Naive thymus-derived CD4-positive, alpha-beta T cell (primary cell): ENCODE results near the gene RNF144B. TPM values are rescaled to one million over a fixed set of nuclear protein-coding genes. Genes with fewer than 3 reads are reported as not detected.

Experiments
- ATAC-seq: fragments of 150-1000 bp; cut with Tn5 transposase; 2 replicates; pipeline ENCODE4 v1.10.0; 2021; ENCODE audit warnings: mild to moderate bottlenecking, moderate library complexity
- CTCF ChIA-PET: fragments of 350-600 bp; sonication (Branson Sonifier 250); formaldehyde crosslinking; loops from one replicate; lab custom pipeline; 2021; ENCODE audit warnings: antibody characterized with exemption; lab: Charles Lee
- POLR2A ChIA-PET: fragments of 350-600 bp; sonication (Branson Sonifier 250); formaldehyde crosslinking; loops from one replicate; lab custom pipeline; 2021; ENCODE audit warnings: antibody characterized with exemption, inconsistent platforms; lab: Charles Lee
- DNase-seq, 9 donors: peaks; one replicate each; pipeline versions ENCODE4 v3.0.0 to v3.0.0-alpha.2; 2020 to 2022; ENCODE audit warnings: mixed read lengths in 1 of 9
- H3K27ac ChIP-seq: one replicate; pipeline ENCODE4 v1.7.0; 2013; ENCODE audit warnings: mild to moderate bottlenecking, low read depth, low read length, moderate library complexity
- H3K27me3 ChIP-seq, 2 donors: one replicate each; pipeline ENCODE4 v1.7.0; 2013; ENCODE audit warnings: low read length in 2 of 2, mild to moderate bottlenecking in 2 of 2, moderate library complexity in 2 of 2; ENCODE audit not compliant: control insufficient read depth in 2 of 2, insufficient read depth in 2 of 2
- H3K36me3 ChIP-seq, 3 experiments: 1 replicate in 2 of 3; 2 replicates in 1 of 3; pipeline ENCODE4 v1.7.0; 2013; ENCODE audit warnings: low read length in 3 of 3, mild to moderate bottlenecking in 3 of 3, moderate library complexity in 1 of 3; ENCODE audit not compliant: insufficient read depth in 3 of 3, control insufficient read depth in 2 of 3
- H3K4me1 ChIP-seq, 2 donors: one replicate each; pipeline ENCODE4 v1.7.0; 2013; ENCODE audit warnings: low read length in 2 of 2, mild to moderate bottlenecking in 2 of 2, moderate library complexity in 1 of 2; ENCODE audit not compliant: control insufficient read depth in 2 of 2, insufficient read depth in 2 of 2
- H3K4me3 ChIP-seq: 2 replicates; pipeline ENCODE4 v1.7.0; 2013; ENCODE audit warnings: mild to moderate bottlenecking, low read length
- H3K9me3 ChIP-seq, 3 experiments: 1 replicate in 2 of 3; 2 replicates in 1 of 3; pipeline ENCODE4 v1.7.0; 2013; ENCODE audit warnings: low read length in 3 of 3; ENCODE audit not compliant: control insufficient read depth in 2 of 3
- H3K27ac Mint-ChIP-seq, 9 donors: one replicate each; pipeline ENCODE4 v1.8.0; 2020 to 2022; ENCODE audit warnings: mixed read lengths in 9 of 9, mild to moderate bottlenecking in 8 of 9, moderate library complexity in 5 of 9, inconsistent platforms in 2 of 9
- H3K27me3 Mint-ChIP-seq, 5 donors: one replicate each; pipeline ENCODE4 v1.8.0; 2021 to 2022; ENCODE audit warnings: mixed read lengths in 5 of 5, mild to moderate bottlenecking in 1 of 5
- H3K36me3 Mint-ChIP-seq, 5 donors: one replicate each; pipeline ENCODE4 v1.8.0; 2020 to 2022; ENCODE audit warnings: mixed read lengths in 5 of 5, mild to moderate bottlenecking in 3 of 5, inconsistent platforms in 1 of 5
- H3K4me1 Mint-ChIP-seq, 7 donors: one replicate each; pipeline ENCODE4 v1.8.0; 2020 to 2022; ENCODE audit warnings: mixed read lengths in 7 of 7, mild to moderate bottlenecking in 3 of 7, inconsistent platforms in 1 of 7
- H3K4me3 Mint-ChIP-seq, 10 donors: one replicate each; pipeline ENCODE4 v1.8.0; 2020 to 2022; ENCODE audit warnings: mild to moderate bottlenecking in 10 of 10, mixed read lengths in 10 of 10, moderate library complexity in 6 of 10, inconsistent platforms in 2 of 10
- H3K9me3 Mint-ChIP-seq, 11 donors: one replicate each; pipeline ENCODE4 v1.8.0; 2020 to 2022; ENCODE audit warnings: mixed read lengths in 11 of 11, mild to moderate bottlenecking in 4 of 11, inconsistent platforms in 1 of 11, moderate library complexity in 1 of 11
- intact Hi-C, 2 donors: fragments of 100-400 bp; cut with micrococcal nuclease; formaldehyde crosslinking; loops; one replicate each; pipeline ENCODE4 v1.15.1; 2023
- polyA plus RNA-seq, 2 donors: library from polyadenylated mRNA; unstranded; fragments of 300-500 nt; fragmentation: Illumina TruSeq; gene quantifications; one replicate each; pipeline ENCODE4 v1.2.3, GENCODE V29; 2021
- total RNA-seq, 6 experiments: library from RNA in 5 of 6; stranded (reverse) in 5 of 6; gene quantifications; 1 replicate in 5 of 6; 2 replicates in 1 of 6; pipeline ENCODE4 v1.2.3 and lab custom pipeline; 2021 to 2026

Gene RNF144B
- total and polyA plus RNA-seq, 7 experiments from 2014 or later = 1.5 to 23.5 (median 7.1) TPM

DNA sequence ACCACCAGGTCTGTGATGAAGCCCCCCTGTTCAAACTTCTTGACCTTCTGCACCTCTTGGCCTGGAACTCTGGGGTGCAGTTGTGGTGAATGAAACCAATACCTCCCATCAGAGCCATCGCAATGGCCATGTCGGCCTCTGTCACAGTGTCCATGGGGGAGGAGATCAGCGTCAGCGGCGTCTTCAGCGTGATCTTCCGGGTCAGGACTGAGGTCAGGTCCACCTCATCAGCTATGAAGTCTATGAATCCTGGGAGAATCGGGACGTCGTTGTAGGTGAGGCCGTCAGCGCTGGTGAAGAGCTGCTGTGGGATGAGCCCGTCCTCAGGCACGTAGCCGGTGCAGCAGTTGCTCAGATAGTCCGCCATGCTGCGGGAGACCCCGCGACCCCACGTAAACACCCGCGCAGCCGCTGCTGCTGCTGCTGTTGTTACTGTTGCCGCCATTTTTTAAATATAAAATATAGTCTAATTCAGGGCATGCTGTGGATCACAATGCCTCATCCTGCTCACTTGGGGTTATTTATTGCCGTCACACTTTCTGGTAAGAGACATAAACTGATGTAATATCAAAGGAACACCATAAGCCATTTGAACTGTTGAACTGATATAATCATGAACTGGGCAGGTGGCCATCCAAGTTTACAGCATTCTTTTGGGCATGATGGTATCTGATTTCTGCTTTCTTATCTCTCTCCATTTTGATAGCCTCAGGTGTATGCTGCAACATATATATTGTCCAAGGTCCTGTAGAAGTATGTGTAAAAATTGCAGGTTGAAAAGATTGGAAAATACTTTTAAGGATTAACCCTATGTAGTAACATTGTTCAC is 18.7 kb upstream of the RNF144B start:
- no peak overlapping the region for H3K4me3 Mint-ChIP-seq
- H3K36me3 Mint-ChIP-seq = no peaks in the 10 kb centered on the region
- H3K27me3 ChIP-seq = no peaks in the 10 kb centered on the region
- DNase-seq (no peak), ATAC-seq (no peak)
- intact Hi-C loops = no loop called here
- peaks cover 0 to 10% (median 6%) of the 10 kb centered on the region in 5 donors for H3K27me3 Mint-ChIP-seq
- ChIA-PET POLR2A (no interaction called here), CTCF (no interaction called here)
- H3K9me3 Mint-ChIP-seq = peaks cover 0 to 6% (median 0%) of the 10 kb centered on the region in 11 donors
- H3K9me3 ChIP-seq = no peaks in the 10 kb centered on the region
- H3K27ac Mint-ChIP-seq = no peak overlapping the region
- no peaks in the 10 kb centered on the region for H3K4me1 ChIP-seq
- no peaks in the 10 kb centered on the region for H3K36me3 ChIP-seq
- no peak overlapping the region for H3K27ac ChIP-seq
- H3K4me3 ChIP-seq = no peak overlapping the region
- peaks cover 0 to 2% (median 0%) of the 10 kb centered on the region in 7 donors for H3K4me1 Mint-ChIP-seq

GRCh38 chr6:18371010-18371409 is 16.1 kb upstream of the RNF144B start:
- Histone ChIP-seq H3K27me3 (no peaks in the 10 kb centered on the region), H3K36me3 (no peaks in the 10 kb centered on the region), H3K4me3 (no peak overlapping the region), H3K27ac (no peak overlapping the region), H3K4me1 (no peaks in the 10 kb centered on the region), H3K9me3 (no peaks in the 10 kb centered on the region)
- ChIA-PET POLR2A (no interaction called here), CTCF (no interaction called here)
- ATAC-seq = no peak
- Mint-ChIP-seq H3K9me3 (peaks cover 0 to 3% (median 0%) of the 10 kb centered on the region in 11 donors), H3K4me3 (no peak overlapping the region), H3K4me1 (peaks cover 0 to 2% (median 0%) of the 10 kb centered on the region in 7 donors), H3K36me3 (no peaks in the 10 kb centered on the region), H3K27ac (no peak overlapping the region), H3K27me3 (peaks cover 0 to 14% (median 8%) of the 10 kb centered on the region in 5 donors)
- intact Hi-C loops = no loop called here
- DNase-seq = no peak

GRCh38 chr6:18371656-18372055 is 15.5 kb upstream of the RNF144B start:
- ATAC-seq = no peak

GRCh38 chr6:18380158-18380836 is 6.9 kb upstream of the RNF144B start:
- DNase-seq (no peak), ATAC-seq (no peak)
- H3K4me3 Mint-ChIP-seq = no peak overlapping the region
- H3K27ac Mint-ChIP-seq = no peak overlapping the region
- Histone ChIP-seq H3K9me3 (no peaks in the 10 kb centered on the region), H3K27ac (no peak overlapping the region), H3K4me1 (no peaks in the 10 kb centered on the region), H3K4me3 (no peak overlapping the region), H3K36me3 (no peaks in the 10 kb centered on the region), H3K27me3 (no peaks in the 10 kb centered on the region)
- H3K9me3 Mint-ChIP-seq = no peaks in the 10 kb centered on the region
- CTCF ChIA-PET = no interaction called here
- POLR2A ChIA-PET = no interaction called here
- intact Hi-C loops = loop anchor here in 1 of 2 donors (10.0 kb wide), 1 partner anchor 795 kb away; no protein-coding TSS in a partner anchor
- H3K27me3 Mint-ChIP-seq = peaks cover 0 to 21% (median 13%) of the 10 kb centered on the region in 5 donors
- H3K36me3 Mint-ChIP-seq = no peaks in the 10 kb centered on the region
- peaks cover 0 to 2% (median 0%) of the 10 kb centered on the region in 7 donors for H3K4me1 Mint-ChIP-seq

More at GRCh38 chr6:18371656-18372055, 15.5 kb upstream of the RNF144B start:
- intact Hi-C loops = no loop called here
- no peaks in the 10 kb centered on the region for H3K27me3 ChIP-seq
- no peak overlapping the region for H3K4me3 ChIP-seq
- no peak for DNase-seq
- no peak overlapping the region for H3K4me3 Mint-ChIP-seq
- no peak overlapping the region for H3K27ac ChIP-seq
- ChIA-PET POLR2A (no interaction called here), CTCF (no interaction called here)
- no peaks in the 10 kb centered on the region for H3K36me3 Mint-ChIP-seq
- no peaks in the 10 kb centered on the region for H3K9me3 ChIP-seq
- H3K27ac Mint-ChIP-seq = no peak overlapping the region
- H3K4me1 ChIP-seq = no peaks in the 10 kb centered on the region
- H3K27me3 Mint-ChIP-seq = peaks cover 0 to 14% (median 8%) of the 10 kb centered on the region in 5 donors
- H3K4me1 Mint-ChIP-seq = peaks cover 0 to 2% (median 0%) of the 10 kb centered on the region in 7 donors
- peaks cover 0 to 3% (median 0%) of the 10 kb centered on the region in 11 donors for H3K9me3 Mint-ChIP-seq
- H3K36me3 ChIP-seq = no peaks in the 10 kb centered on the region

GRCh38 chr6:18380851-18381250 is 6.3 kb upstream of the RNF144B start:
- Mint-ChIP-seq H3K36me3 (no peaks in the 10 kb centered on the region), H3K27ac (no peak overlapping the region), H3K9me3 (no peaks in the 10 kb centered on the region), H3K27me3 (peaks cover 0 to 21% (median 10%) of the 10 kb centered on the region in 5 donors), H3K4me1 (peaks cover 0 to 2% (median 0%) of the 10 kb centered on the region in 7 donors), H3K4me3 (no peak overlapping the region)
- no peak overlapping the region for H3K4me3 ChIP-seq
- ChIA-PET CTCF (interaction anchor here (0.6 kb wide), 1 partner anchor 8 kb away, joined by 6 read pairs; no protein-coding TSS in a partner anchor), POLR2A (no interaction called here)
- H3K27ac ChIP-seq = no peak overlapping the region
- no peak for DNase-seq
- H3K9me3 ChIP-seq = no peaks in the 10 kb centered on the region
- H3K4me1 ChIP-seq = no peaks in the 10 kb centered on the region
- no peaks in the 10 kb centered on the region for H3K27me3 ChIP-seq
- intact Hi-C loops = loop anchor here in 1 of 2 donors (10.0 kb wide), 1 partner anchor 796 kb away; no protein-coding TSS in a partner anchor
- no peak for ATAC-seq
- H3K36me3 ChIP-seq = no peaks in the 10 kb centered on the region

- H3K27ac ChIP-seq = no peak overlapping the region
- Mint-ChIP-seq H3K27ac (no peak overlapping the region), H3K9me3 (no peaks in the 10 kb centered on the region), H3K4me3 (no peak overlapping the region), H3K27me3 (peaks cover 0 to 24% (median 11%) of the 10 kb centered on the region in 5 donors), H3K36me3 (peaks cover 0 to 3% (median 0%) of the 10 kb centered on the region in 5 donors), H3K4me1 (peaks cover 10 to 20% (median 16%) of the 10 kb centered on the region in 7 donors)
- CTCF ChIA-PET = no interaction called here
- ATAC-seq = no peak
- H3K4me3 ChIP-seq = no peak overlapping the region
- intact Hi-C loops = loop anchor here in 1 of 2 donors (10.0 kb wide), 1 partner anchor 799 kb away; no protein-coding TSS in a partner anchor
- no peaks in the 10 kb centered on the region for H3K9me3 ChIP-seq
- H3K27me3 ChIP-seq = no peaks in the 10 kb centered on the region
- no peak for DNase-seq
- POLR2A ChIA-PET = no interaction called here
- peaks cover 4 to 5% of the 10 kb centered on the region in 2 donors for H3K4me1 ChIP-seq
- no peaks in the 10 kb centered on the region for H3K36me3 ChIP-seq
Observed at GRCh38 chr6:18383441-18383840, 3.7 kb upstream of the RNF144B start.
